Left cardiac atrium (tissue), 4 donors: ENCODE measurements around the gene DCP2. TPM values are rescaled to one million over a fixed set of nuclear protein-coding genes. Genes with fewer than 3 reads are reported as not detected.

Experiments
- ATAC-seq, 2 donors: fragments of 200-7000 bp; cut with Tn5 transposase; one replicate each; pipeline ENCODE4 v1.9.1; 2020; ENCODE audit warnings: mild to moderate bottlenecking in 2 of 2, moderate library complexity in 2 of 2
- DNase-seq: peaks from one replicate; pipeline ENCODE4 v3.0.0-alpha.2; 2020
- intact Hi-C, 2 donors: fragments of 100-400 bp; cut with DNase I; formaldehyde crosslinking; loops; one replicate each; pipeline versions ENCODE4 v1.14.1 to v1.15.1; 2022 to 2023
- total RNA-seq, 2 donors: library from RNA; stranded (reverse); fragmentation: NEBNext Ultra II Directional; extraction: Animal tissue kit (Norgen Biotek cat#: 25700); gene quantifications; one replicate each; pipeline ENCODE4 v1.2.1, GENCODE V29; 2021
- donor health status: DM: no; HTN: yes; CAD: no.
- donor health status: DM: no; HTN: yes; CAD: no; lungs with severe emphysema.
- donor health status: DM: yes; HTN: yes; CAD: no.
- donor health status: Dilated cardiomyopathy.

Gene DCP2
- total RNA-seq, 2 donors from 2014 or later, result 21.5 to 23.7 TPM

GRCh38 chr5:113059232-113060040, 82.8 kb downstream of the DCP2 start:
- intact Hi-C loops, result no loop called here
- peak; percentile 27 to 29 for ATAC-seq
- DNase-seq, result peak; percentile 56

- DNase-seq (no peak), ATAC-seq (no peak)
- intact Hi-C loops, result no loop called here
These were observed 83.9 kb downstream of the DCP2 start for GRCh38 chr5:113060408-113061025.

GRCh38 chr5:113061846-113062780, 85.5 kb downstream of the DCP2 start:
- ATAC-seq (no peak), DNase-seq (no peak)
- intact Hi-C loops, result no loop called here

- intact Hi-C loops, result no loop called here
- DNase-seq (no peak), ATAC-seq (no peak)
These were observed 86.4 kb downstream of the DCP2 start for GRCh38 chr5:113062869-113063508.

GRCh38 chr5:113063927-113064326, 87.3 kb downstream of the DCP2 start:
- DNase-seq (no peak), ATAC-seq (no peak)
- intact Hi-C loops, result no loop called here

GRCh38 chr5:113064806-113065205, 88.2 kb downstream of the DCP2 start:
- intact Hi-C loops, result no loop called here
- ATAC-seq (no peak), DNase-seq (no peak)

GRCh38 chr5:113065626-113066025, 89.0 kb downstream of the DCP2 start:
- DNase-seq (no peak), ATAC-seq (no peak)
- intact Hi-C loops, result no loop called here

- intact Hi-C loops, result no loop called here
- DNase-seq (no peak), ATAC-seq (no peak)
These were observed 91.2 kb downstream of the DCP2 start for GRCh38 chr5:113067635-113068344.

- peak; percentile 28 to 80 for ATAC-seq
- DNase-seq, result no peak
- intact Hi-C loops, result no loop called here
These were observed 92.0 kb downstream of the DCP2 start for GRCh38 chr5:113068559-113068958.

Other genes with a start within 250 kb of the DCP2 start
- gene APC, start 238.9 kb upstream of the DCP2 start, total RNA-seq, result 10 to 100 TPM; 36.8 to 37.1 TPM
- 10 to 100 TPM; 28.5 to 39.6 TPM for gene SRP19, start 115.5 kb upstream of the DCP2 start, total RNA-seq
- gene REEP5, start 54.6 kb upstream of the DCP2 start, total RNA-seq, result 100 to 1,000 TPM; 105 to 135 TPM